Left renal pelvis (tissue), 4 donors: ENCODE results near the gene PTMS. TPM values are rescaled to one million over a fixed set of nuclear protein-coding genes. Genes with fewer than 3 reads are reported as not detected.

Experiments
- DNase-seq, 4 donors: peaks; one replicate each; pipeline ENCODE4 v3.0.0-alpha.2; 2013; ENCODE audit warnings: low read depth in 4 of 4, low spot score in 3 of 4
- polyA plus RNA-seq, 4 donors: library from polyadenylated mRNA; unstranded; fragments of 120-200 nt; gene quantifications; one replicate each; pipeline ENCODE4 v1.2.1, GENCODE V29; 2013; ENCODE audit not compliant: insufficient read length in 4 of 4

Gene PTMS
- polyA plus RNA-seq, 4 donors: 503 to 684 (median 585) TPM

DNA sequence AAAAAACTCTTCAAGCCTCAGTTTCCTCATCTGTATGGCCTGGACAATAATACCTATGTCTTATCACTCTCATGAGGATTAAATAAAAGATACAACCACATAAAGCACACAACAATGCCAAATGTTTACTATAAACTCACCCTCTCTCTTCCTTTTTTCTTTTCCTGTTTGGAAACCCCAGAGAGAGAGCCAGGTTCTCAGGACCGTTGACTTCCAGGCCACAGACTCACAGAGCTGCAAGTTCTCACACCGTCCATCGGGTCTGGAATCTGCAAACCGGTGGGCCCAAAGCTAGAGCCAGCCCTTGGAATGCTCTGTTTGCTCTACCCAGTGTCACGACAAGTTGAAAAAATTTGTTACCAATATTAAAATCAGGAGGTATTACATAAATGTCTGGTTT is 18.6 kb downstream of the PTMS start:
- no peak for DNase-seq

GRCh38 chr12:6786416-6787094 is 20.4 kb downstream of the PTMS start:
- no peak for DNase-seq

- no peak for DNase-seq
These were observed 21.1 kb downstream of the PTMS start for GRCh38 chr12:6787309-6787708.

DNA sequence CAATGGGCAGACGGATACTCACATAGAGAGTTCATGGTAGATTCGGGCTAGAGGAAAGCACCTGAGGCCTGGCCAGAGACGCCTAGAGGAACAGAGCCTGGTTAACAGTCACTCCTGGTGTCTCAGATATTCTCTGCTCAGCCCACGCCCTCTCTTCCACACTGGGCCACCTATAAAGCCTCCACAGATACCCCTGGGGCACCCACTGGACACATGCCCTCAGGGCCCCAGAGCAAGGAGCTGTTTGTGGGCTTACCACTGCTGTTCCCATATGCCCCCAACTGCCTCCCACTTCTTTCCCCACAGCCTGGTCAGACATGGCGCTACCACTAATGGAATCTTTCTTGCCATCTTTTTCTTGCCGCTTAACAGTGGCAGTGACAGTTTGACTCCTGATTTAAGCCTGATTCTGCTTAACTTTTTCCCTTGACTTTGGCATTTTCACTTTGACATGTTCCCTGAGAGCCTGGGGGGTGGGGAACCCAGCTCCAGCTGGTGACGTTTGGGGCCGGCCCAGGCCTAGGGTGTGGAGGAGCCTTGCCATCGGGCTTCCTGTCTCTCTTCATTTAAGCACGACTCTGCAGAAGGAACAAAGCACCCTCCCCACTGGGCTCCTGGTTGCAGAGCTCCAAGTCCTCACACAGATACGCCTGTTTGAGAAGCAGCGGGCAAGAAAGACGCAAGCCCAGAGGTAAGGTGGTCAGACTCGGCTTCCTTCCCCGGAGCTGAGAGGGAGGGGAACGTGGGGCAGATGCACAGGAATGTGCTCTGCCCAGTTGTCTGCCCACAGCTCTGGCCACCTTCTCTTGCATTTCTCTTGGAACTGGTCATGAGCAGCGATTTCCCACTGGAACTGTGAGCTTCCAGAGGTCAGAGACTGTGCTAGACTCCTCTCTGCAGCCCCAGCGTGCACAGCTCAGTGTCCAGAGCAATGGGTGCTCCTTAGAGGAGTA is 23.1 kb downstream of the PTMS start, which contains the start of gene CD4:
CD4 (plus strand) TSS at position 557 of the 953 bp plus-strand sequence. CDS start 10,611 bp downstream, outside the sequence.
- no peak for DNase-seq

GRCh38 chr12:6790496-6791150 is 24.5 kb downstream of the PTMS start:
- no peak for DNase-seq

DNA sequence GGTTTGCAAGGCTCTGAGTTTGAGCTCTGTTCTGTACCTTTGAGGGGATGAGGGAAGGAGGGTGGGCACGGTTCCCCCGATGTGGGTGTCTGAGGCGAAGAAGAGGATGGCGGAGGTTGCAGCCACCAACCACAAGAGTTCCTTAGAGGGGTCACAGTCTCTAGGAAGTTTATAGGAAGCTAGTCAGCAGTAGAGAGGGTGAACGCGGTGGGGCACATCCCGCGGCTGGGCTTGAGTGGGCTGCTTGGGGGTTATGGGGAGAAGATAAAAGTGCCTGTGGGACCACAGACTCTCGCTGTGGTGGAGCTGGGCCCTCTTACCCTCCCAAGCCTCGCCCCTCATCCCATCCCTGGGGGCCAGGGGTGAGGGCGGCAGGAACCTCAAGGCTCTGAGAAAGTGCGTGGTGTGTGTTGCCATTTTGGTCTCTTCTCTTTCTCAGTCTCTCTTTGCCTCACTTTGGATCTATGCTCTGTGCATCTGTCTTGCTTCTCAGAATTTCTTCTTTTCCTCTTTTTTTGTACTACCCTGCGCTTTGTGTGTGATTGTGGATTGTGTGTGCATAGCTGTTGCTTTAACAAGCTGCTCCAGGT is 25.9 kb downstream of the PTMS start:
- no peak for DNase-seq

DNA sequence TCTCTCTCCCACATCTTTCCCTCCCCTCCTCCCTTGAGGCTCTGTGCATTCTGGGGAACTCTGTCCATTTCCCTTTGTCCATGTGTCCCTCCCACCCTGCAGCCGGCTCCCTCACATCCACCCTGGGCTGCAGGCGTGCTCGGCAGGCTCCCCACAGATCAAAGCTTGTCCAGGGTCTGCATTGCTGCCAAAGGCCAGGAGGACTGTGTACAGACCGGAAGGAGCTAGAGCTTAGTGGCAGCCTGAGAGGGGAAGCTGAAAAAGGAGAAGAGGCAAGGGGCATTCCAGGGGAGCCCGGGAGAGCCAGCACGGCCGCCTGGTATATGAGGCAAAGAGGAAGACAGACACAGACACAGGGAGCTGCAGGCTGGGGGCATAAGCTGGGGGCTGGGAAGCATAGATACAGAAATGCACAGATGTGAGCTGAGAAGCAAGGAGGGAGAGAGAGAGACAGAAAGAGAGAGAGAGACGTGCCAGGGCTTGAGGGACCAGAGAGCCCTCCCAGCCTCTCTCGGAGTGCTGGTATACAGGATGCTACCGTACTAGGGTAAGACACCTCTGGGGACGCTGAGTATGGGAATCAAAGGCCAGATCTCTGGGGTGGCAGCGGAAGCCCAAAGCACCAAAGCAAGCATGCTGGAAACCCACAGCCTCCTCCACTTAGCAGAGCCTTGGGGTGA is 26.5 kb downstream of the PTMS start:
- DNase-seq: peak in 1 of 4 donors; percentile 47

GRCh38 chr12:6795088-6795487 is 28.9 kb downstream of the PTMS start:
- no peak for DNase-seq

DNA sequence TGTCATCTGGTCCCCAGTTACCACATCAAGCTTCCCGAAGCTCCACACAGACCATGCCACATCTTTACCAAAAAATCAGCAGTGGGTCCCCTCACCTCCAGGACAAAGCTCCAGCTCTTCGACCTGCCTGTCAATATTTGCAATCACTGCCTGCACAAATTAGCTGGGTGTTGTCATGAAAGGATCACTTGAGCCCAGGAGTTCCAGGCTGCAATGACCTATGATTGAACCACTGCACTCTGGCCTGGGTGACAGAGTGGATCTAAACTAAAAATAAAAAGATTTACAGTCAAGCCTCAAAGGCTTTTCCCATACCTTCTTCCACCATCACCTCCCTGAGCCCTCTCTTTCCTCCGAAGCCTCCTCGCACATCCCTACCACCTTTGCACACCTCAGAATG is 30.4 kb downstream of the PTMS start:
- no peak for DNase-seq

DNA sequence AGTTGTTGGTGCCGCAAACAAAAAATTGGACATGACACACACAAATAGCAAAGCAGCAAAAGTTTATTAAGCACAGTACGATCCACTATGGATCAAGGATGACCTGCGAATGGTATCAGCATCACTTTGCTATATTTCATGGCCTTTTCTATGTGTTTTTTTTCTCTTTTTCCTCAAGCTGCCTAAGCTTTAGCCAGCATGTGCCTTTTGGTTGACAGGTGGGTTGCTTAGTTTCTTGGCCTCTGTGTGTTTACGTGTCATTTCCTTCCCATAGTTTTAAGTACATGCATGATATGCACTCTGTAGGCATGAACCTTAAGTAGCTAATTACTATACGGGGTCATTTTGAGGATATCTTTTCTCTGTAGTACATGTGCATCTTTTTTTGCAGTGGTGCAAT is 33.0 kb downstream of the PTMS start:
- DNase-seq: no peak

GRCh38 chr12:6807170-6807569 is 41.0 kb downstream of the PTMS start:
- no peak for DNase-seq

GRCh38 chr12:6809056-6809455 is 42.9 kb downstream of the PTMS start:
- DNase-seq: no peak

DNA sequence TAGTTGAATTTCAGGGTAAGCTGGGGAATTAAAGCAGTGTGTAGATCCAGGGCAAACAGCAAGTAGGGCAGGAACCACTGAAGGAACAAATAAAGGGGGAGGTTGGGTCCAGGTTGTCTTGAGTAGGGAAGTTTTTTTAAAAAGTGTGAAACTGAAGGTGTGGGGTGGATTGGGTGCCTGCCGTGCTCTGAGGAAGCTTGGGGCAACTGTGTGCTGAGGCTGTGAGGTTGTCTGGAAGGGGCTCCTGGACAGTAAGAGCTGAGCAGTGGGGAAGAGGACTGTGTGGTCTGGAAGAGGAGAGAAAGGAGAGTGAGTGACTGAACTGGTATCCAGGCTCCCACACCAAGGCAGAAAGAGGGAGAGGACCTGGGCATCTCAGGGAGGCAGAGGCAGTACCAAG is 44.6 kb downstream of the PTMS start:
- DNase-seq: no peak

DNA sequence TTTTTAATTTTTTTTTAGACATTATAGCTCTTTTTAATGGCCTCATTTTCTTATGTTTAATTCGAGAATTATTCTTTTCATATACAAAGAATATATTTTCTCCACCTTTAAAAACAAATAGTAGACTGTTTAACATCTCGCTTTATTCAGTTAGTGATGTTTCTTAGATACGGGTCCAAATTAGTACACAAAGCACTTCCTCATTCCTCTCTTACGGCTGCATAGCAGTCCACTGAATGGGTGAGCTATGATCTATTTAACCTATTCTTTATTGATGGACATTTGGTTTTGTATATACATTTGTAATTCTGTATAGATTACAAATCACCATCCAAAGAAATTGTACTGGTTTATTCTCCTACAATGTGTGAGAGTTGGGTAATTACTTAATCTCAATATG is 47.2 kb downstream of the PTMS start:
- DNase-seq: no peak

DNA sequence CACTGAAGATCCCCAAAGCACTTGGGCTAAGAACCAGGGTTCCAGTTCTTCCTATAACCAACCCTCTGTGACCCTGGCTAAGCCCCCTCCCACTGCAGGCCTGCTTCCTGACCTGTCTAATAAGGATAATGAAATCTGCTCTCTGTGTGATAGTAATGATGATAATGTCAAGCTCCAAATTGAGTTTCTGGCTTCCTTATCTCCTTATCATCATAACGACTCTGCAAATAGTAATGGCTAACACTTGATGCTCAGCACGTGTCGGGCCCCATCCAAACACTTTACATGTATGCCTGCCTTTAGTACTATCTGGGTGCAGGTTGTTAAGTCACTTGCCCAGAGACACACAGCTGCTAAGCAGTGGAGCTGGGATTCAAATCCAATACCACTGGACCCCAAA is 50.4 kb downstream of the PTMS start:
- DNase-seq: no peak

- no peak for DNase-seq
These were observed 50.9 kb downstream of the PTMS start for GRCh38 chr12:6817098-6817497.

DNA sequence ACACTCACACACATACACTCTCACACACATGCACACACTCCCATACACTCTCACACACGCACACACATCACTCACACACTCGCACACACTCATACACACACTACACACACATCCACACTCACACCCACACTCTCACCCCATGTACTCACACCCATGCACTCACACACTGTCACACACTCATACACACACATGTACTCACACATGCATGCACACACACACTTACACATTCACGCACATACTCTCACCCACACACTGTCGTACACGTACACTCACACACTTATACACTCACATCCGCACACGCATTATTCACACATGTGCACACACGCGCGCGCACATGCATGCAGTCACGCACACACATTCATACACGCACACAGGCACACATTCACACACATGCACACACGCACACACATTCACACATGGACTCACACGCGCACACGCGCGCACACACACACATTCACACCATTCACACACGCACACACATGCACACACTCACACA is 51.5 kb downstream of the PTMS start:
- DNase-seq: no peak

DNA sequence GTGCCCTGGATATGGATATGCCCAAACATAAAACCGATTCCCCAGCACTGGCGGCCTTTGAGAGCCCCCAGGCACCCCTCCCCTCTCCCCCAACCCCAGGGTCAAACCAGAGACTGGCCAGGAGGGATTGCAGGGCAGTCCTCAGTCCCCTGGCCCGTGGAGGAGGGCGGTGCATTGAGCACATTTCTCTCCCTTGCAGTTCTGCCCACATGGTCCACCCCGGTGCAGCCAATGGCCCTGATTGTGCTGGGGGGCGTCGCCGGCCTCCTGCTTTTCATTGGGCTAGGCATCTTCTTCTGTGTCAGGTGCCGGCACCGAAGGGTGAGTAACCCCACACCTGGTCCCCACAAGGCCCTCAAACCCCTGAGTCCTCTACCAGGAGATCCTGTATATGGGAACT is 52.1 kb downstream of the PTMS start:
- no peak for DNase-seq

- DNase-seq: no peak
These were observed 52.5 kb downstream of the PTMS start for GRCh38 chr12:6818645-6819044.
